AG09309 (cell line): ENCODE measurements around the gene ZDHHC22.

Source experiments
- DNase-seq: peaks from one replicate; pipeline ENCODE4 v3.0.0-alpha.2; 2010; ENCODE audit warnings: low read depth
- H3K4me3 ChIP-seq: 2 replicates; pipeline ENCODE4 v1.5.1; 2011; ENCODE audit warnings: mild to moderate bottlenecking, low read depth, low read length, moderate library complexity; ENCODE audit not compliant: control insufficient read depth
- CTCF ChIP-seq: IDR thresholded peaks from 2 replicates; pipeline ENCODE4 v1.5.1; 2011; ENCODE audit warnings: mild to moderate bottlenecking, low read depth, low read length, inconsistent platforms; ENCODE audit not compliant: insufficient read depth, control insufficient read depth; ENCODE audit errors: missing control alignments

The ZDHHC22 gene

DNA sequence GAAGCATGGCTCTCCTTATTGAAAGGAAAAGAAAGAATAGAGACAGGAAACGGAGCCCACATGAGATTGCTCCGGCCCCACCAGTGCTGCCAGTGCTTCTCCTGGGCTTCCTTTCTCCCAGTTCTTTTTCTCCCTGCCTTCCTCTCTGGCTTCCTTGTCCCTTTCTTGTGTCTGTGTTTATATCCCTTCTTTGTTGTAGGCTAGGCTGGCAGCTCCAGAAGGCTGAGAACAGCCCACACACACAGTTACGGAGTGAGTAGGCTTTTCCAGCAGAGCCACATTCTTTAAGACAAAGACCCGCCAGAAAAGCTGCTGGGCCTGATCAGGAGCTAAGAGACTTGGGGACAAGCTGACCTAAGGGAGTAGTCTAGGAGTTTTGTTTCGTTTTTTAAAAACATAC is 30.6 kb downstream of the ZDHHC22 start:
- DNase-seq, result no peak
- TF ChIP-seq CTCF, result no peak
- H3K4me3 ChIP-seq, result no peak overlapping the region

GRCh38 chr14:77110286-77110685 is 31.3 kb downstream of the ZDHHC22 start:
- TF ChIP-seq CTCF, result no peak
- H3K4me3 ChIP-seq, result no peak overlapping the region
- no peak for DNase-seq

- no peak overlapping the region for H3K4me3 ChIP-seq
- no peak for DNase-seq
- TF ChIP-seq CTCF, result no peak
Measured at GRCh38 chr14:77109656-77110055, 31.9 kb downstream of the ZDHHC22 start.

DNA sequence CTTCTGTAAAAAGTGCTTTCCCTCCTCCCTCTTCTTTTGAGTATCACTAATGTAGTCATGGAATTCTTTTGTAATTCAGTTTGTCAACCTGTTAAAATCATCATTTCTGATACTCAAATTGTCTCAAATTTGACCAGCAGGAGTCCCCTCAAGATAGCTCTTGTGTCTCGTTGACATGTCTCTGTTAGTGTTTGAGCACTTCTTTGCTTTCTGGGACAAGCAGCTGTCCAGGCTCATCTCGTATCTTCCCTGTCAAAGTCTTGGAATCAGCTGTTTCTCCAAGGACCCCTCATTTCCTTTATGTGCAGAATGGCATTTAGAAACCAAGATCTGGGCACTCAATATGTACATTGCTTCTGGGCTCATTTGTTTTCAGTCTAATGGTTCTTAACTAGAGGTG is 32.8 kb downstream of the ZDHHC22 start:
- no peak for DNase-seq
- no peak for TF ChIP-seq CTCF
- H3K4me3 ChIP-seq, result no peak overlapping the region

DNA sequence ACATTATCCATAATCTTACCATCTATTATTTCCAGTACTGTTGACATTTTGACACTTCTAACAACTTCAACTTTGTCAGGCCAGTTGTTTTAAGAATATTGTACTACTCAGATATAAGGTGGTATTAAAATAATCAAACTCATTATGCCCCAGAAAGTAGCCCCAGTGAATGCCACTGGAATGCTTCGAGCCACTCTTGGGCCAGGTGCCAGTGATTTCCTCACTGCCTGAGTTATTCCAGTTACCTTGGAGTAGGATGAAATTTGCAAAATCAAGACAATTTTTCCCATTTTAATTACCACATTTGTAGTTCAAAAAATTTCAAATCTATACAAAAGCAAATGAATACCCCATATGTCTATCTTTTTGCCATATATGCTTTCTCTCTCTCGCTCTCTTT is 34.4 kb downstream of the ZDHHC22 start:
- DNase-seq, result no peak
- H3K4me3 ChIP-seq, result no peak overlapping the region
- no peak for TF ChIP-seq CTCF

DNA sequence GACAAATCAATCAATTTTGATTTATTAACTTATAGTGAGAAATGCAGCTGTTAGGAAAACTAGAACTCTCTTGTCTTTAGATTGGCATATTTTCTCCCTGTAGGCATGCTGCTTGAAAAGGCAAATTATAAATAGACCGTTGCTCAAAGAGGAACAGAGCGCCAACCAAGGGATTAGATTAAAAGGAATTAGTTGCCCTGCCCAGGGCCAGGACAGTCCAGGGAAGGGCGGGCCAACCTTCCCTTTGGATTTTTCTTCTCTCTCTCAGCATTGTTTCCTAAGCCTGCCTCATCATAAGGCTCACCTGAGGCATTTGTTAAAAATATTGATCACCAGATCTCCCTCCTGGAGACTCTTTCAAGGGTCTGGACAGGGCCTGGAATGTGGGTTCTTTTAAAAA is 34.9 kb downstream of the ZDHHC22 start:
- DNase-seq, result no peak
- no peak for TF ChIP-seq CTCF
- no peak overlapping the region for H3K4me3 ChIP-seq

GRCh38 chr14:77105145-77105939 is 36.2 kb downstream of the ZDHHC22 start:
- H3K4me3 ChIP-seq, result no peak overlapping the region
- no peak for TF ChIP-seq CTCF
- DNase-seq, result no peak
